ENCODE data around the gene PROC.

DNA sequence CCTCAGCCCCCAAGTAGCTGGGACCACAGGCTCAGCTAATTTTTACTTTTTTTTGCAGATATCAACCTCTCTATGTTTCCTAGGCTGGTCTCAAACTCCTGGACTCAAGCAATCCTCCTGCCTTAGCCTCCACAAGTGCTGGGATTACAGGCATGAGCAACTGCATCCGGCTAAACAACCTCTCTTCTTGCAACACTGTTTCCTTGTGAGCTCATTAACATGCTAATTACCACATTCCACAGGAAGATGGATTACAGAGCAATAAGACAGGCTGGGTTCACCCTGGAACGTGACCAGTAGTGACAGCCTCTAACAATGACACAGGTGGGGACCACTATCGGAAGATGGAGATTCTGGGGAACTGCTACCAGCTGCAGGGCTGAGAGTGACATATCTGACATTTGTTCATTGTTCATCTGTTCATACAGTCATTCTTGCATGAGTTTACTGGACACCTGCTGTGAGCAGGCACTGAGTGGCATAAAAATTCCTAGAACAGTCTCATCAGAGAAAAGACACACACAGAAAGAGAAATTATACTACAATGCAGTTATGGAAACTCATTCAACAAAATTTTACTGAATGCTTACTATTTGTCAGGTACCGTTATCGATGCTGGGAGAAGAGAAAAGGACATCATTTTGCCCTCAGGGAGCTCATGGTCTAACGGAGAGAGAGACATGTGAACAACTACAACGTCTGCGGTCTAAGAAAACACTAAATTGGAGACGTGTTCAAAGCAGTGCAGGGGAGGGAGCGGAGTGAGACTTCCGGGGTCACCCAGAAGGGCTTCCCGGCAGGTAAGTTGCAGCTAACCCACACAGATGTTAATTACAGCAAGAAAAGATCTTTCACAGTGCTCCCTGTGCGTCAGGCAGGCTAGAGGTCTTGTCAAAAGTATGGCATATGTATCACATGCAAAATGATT is 37.6 kb downstream of the PROC start:
- TF ChIP-seq, protein P1, sequence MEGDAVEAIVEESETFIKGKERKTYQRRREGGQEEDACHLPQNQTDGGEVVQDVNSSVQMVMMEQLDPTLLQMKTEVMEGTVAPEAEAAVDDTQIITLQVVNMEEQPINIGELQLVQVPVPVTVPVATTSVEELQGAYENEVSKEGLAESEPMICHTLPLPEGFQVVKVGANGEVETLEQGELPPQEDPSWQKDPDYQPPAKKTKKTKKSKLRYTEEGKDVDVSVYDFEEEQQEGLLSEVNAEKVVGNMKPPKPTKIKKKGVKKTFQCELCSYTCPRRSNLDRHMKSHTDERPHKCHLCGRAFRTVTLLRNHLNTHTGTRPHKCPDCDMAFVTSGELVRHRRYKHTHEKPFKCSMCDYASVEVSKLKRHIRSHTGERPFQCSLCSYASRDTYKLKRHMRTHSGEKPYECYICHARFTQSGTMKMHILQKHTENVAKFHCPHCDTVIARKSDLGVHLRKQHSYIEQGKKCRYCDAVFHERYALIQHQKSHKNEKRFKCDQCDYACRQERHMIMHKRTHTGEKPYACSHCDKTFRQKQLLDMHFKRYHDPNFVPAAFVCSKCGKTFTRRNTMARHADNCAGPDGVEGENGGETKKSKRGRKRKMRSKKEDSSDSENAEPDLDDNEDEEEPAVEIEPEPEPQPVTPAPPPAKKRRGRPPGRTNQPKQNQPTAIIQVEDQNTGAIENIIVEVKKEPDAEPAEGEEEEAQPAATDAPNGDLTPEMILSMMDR (IDR thresholded peaks at IDR 0.05), result no peak
- TF ChIP-seq POLR2A (IDR thresholded peaks at IDR 0.05), result no peak

Data from heart left ventricle (tissue), 13 donors.